Keratinocyte (primary cell): ENCODE measurements around the gene PRKD1. TPM values are rescaled to one million over a fixed set of nuclear protein-coding genes. Genes with fewer than 3 reads are reported as not detected.

Experiments used
- DNase-seq: peaks from one replicate; pipeline ENCODE4 v3.0.0-alpha.2; 2011; ENCODE audit warnings: low read depth, missing footprints, low spot score
- FAIRE-seq: peaks from 2 replicates; lab custom pipeline; 2011; peaks lifted over from hg19 to GRCh38; lab: Jason Lieb, UNC
- H2AFZ ChIP-seq: 2 replicates; pipeline ENCODE4 v1.6.0; 2012; ENCODE audit warnings: low read length, control low read depth, inconsistent platforms; ENCODE audit not compliant: control insufficient read depth
- H3K27ac ChIP-seq: 2 replicates; pipeline ENCODE4 v1.5.1; 2011; ENCODE audit warnings: low read length; ENCODE audit not compliant: control insufficient read depth, insufficient read depth
- H3K27me3 ChIP-seq: 3 replicates; pipeline ENCODE4 v1.6.0; 2011; ENCODE audit warnings: low read length; ENCODE audit not compliant: control insufficient read depth, insufficient read depth; ENCODE audit errors: extremely low read depth
- H3K36me3 ChIP-seq, 2 experiments: 2 replicates in 1 of 2; 3 replicates in 1 of 2; pipeline ENCODE4 v1.5.1; 2011; ENCODE audit warnings: low read length in 2 of 2, mild to moderate bottlenecking in 1 of 2; ENCODE audit not compliant: control insufficient read depth in 2 of 2, insufficient read depth in 2 of 2; ENCODE audit errors: extremely low read depth in 1 of 2
- H3K4me1 ChIP-seq: 3 replicates; pipeline ENCODE4 v1.5.1; 2011; ENCODE audit warnings: low read length; ENCODE audit not compliant: control insufficient read depth, insufficient read depth; ENCODE audit errors: extremely low read depth
- H3K4me2 ChIP-seq: 3 replicates; pipeline ENCODE4 v1.6.0; 2011; ENCODE audit warnings: low read depth, low read length; ENCODE audit not compliant: control insufficient read depth, insufficient read depth; ENCODE audit errors: extremely low read depth
- H3K4me3 ChIP-seq, 3 experiments: fragments of 200-600 bp in 1 of 3; sonication (generic) in 1 of 3; 2 replicates in 2 of 3; 3 replicates in 1 of 3; pipeline ENCODE4 v1.5.1; 2011 to 2016; ENCODE audit warnings: low read length in 3 of 3, mild to moderate bottlenecking in 3 of 3, control low read depth in 2 of 3, inconsistent platforms in 1 of 3, low read depth in 1 of 3, mixed read lengths in 1 of 3, mixed run types in 1 of 3, moderate library complexity in 1 of 3; ENCODE audit not compliant: control insufficient read depth in 2 of 3, insufficient read depth in 2 of 3; ENCODE audit errors: extremely low read depth in 1 of 3
- H3K79me2 ChIP-seq: 2 replicates; pipeline ENCODE4 v1.6.0; 2012; ENCODE audit warnings: low read length; ENCODE audit not compliant: control insufficient read depth, insufficient read depth
- H3K9ac ChIP-seq: 3 replicates; pipeline ENCODE4 v1.6.0; 2011; ENCODE audit warnings: low read length; ENCODE audit not compliant: control insufficient read depth, insufficient read depth; ENCODE audit errors: extremely low read depth
- H3K9me1 ChIP-seq: 3 replicates; pipeline ENCODE4 v1.6.0; 2011; ENCODE audit warnings: low read length; ENCODE audit not compliant: control insufficient read depth, insufficient read depth; ENCODE audit errors: extremely low read depth
- H3K9me3 ChIP-seq: 2 replicates; pipeline ENCODE4 v1.5.1; 2012; ENCODE audit warnings: low read depth, low read length; ENCODE audit not compliant: control insufficient read depth
- H4K20me1 ChIP-seq: 3 replicates; pipeline ENCODE4 v1.6.0; 2011; ENCODE audit warnings: low read length; ENCODE audit not compliant: control insufficient read depth, insufficient read depth; ENCODE audit errors: extremely low read depth
- EZH2 ChIP-seq: IDR thresholded peaks from one replicate; pipeline ENCODE4 v1.6.1; 2012; ENCODE audit warnings: inconsistent platforms, mild to moderate bottlenecking, low read length, moderate library complexity
- dilution Hi-C: fragments of 300-500 bp; cut with MboI; formaldehyde crosslinking; loops from one replicate; pipeline ENCODE4 v1.7.0; 2020; ENCODE audit warnings: low sequenced_read_pairs; ENCODE audit not compliant: extremely low pct_ligation_motif_present
- polyA plus RNA-seq, 5 experiments: library from polyadenylated mRNA; depleted of rRNA in 3 of 5; stranded (reverse) in 3 of 5; stranded (forward) in 1 of 5; unstranded in 1 of 5; fragments of >200 nt; gene quantifications; 1 replicate in 1 of 5; 2 replicates in 3 of 5; 3 replicates in 1 of 5; pipeline versions ENCODE4 v1.2.1 to v1.2.3, GENCODE V29; 2011 to 2012; ENCODE audit warnings: missing spikeins in 2 of 5, low read depth in 1 of 5, low replicate concordance in 1 of 5
- TF ChIP-seq, protein P1 (sequence below), 3 experiments: IDR thresholded peaks in 1 of 3; conservative IDR thresholded peaks in 1 of 3; optimal IDR thresholded peaks in 1 of 3; 2 replicates in 2 of 3; 3 replicates in 1 of 3; pipeline versions ENCODE3 to v1.5.1; 2011; ENCODE audit warnings: low read length in 3 of 3, mild to moderate bottlenecking in 3 of 3, moderate library complexity in 2 of 3, control low read depth in 1 of 3, inconsistent platforms in 1 of 3; ENCODE audit not compliant: insufficient read depth in 2 of 3; ENCODE audit errors: extremely low read depth in 1 of 3

PRKD1 gene
- polyA plus RNA-seq, 1 donor (not counting 4 experiments of a cell fraction or from before 2014, with no cell fraction given), result 0.49 TPM

DNA sequence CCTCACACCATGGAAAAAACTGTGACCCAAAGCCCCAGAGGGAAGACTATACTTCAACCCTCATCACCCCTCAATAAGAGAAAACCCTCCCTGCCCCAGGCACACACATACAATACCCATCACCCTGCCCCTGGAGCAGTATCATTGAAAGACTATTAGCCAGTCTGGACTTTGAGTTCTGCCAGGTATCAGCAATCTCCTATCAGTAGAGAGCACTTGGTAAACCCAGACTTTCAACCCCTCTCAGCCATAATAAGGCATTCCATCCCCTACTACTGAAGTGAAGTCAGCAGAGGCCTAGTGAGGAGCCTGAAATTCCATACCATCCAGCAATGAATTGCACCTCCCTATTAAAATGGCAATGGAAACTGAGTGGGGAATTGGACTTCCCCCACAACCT, 16.4 kb upstream of the PRKD1 start:
- Histone ChIP-seq H3K4me3 (no peak overlapping the region), H3K9ac (no peak overlapping the region), H2AFZ (no peak overlapping the region), H4K20me1 (no peaks in the 10 kb centered on the region), H3K27me3 (no peaks in the 10 kb centered on the region), H3K36me3 (no peaks in the 10 kb centered on the region), H3K4me1 (no peaks in the 10 kb centered on the region), H3K27ac (no peak overlapping the region), H3K9me3 (no peaks in the 10 kb centered on the region), H3K4me2 (no peak overlapping the region), H3K9me1 (no peaks in the 10 kb centered on the region), H3K79me2 (no peaks in the 10 kb centered on the region)
- dilution Hi-C loops, result no loop called here
- FAIRE-seq (no peak), DNase-seq (no peak)
- TF ChIP-seq EZH2, result no peak

DNA sequence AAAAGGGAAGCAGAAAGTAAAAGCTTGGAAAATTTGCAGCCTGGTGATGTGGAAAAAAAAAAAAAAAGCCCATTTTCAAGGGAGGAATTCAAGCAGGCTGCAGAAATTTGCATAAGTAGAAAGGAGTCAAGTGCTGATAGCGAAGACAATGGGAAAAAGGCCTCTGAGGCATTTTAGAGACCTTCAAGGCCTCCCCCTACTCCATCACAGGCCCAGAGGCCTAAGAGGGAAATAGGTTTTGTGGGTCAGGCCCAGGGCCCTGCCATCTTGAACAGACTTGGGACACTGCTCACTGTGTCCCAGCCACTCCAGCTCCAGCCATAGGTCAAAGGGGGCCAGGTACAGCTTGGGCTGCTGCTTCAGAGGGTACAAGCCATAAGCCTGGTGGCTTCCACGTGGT, 13.8 kb upstream of the PRKD1 start:
- Histone ChIP-seq H3K27me3 (no peaks in the 10 kb centered on the region), H3K79me2 (no peaks in the 10 kb centered on the region), H3K9ac (no peak overlapping the region), H3K4me3 (no peak overlapping the region), H3K9me3 (no peaks in the 10 kb centered on the region), H3K36me3 (no peaks in the 10 kb centered on the region), H3K27ac (no peak overlapping the region), H4K20me1 (no peaks in the 10 kb centered on the region), H2AFZ (no peak overlapping the region), H3K4me1 (no peaks in the 10 kb centered on the region), H3K4me2 (no peak overlapping the region), H3K9me1 (no peaks in the 10 kb centered on the region)
- no peak for DNase-seq
- FAIRE-seq, result no peak
- dilution Hi-C loops, result no loop called here
- TF ChIP-seq, protein P1, sequence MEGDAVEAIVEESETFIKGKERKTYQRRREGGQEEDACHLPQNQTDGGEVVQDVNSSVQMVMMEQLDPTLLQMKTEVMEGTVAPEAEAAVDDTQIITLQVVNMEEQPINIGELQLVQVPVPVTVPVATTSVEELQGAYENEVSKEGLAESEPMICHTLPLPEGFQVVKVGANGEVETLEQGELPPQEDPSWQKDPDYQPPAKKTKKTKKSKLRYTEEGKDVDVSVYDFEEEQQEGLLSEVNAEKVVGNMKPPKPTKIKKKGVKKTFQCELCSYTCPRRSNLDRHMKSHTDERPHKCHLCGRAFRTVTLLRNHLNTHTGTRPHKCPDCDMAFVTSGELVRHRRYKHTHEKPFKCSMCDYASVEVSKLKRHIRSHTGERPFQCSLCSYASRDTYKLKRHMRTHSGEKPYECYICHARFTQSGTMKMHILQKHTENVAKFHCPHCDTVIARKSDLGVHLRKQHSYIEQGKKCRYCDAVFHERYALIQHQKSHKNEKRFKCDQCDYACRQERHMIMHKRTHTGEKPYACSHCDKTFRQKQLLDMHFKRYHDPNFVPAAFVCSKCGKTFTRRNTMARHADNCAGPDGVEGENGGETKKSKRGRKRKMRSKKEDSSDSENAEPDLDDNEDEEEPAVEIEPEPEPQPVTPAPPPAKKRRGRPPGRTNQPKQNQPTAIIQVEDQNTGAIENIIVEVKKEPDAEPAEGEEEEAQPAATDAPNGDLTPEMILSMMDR (optimal IDR thresholded peaks at IDR 0.05 in 1 of 3, IDR thresholded peaks at IDR 0.05 in 1 of 3, conservative IDR thresholded peaks at IDR 0.05 in 1 of 3; ENCODE audit: extremely low read depth in 1 of 3, insufficient read depth in 2 of 3, low read length in 3 of 3), result no peak
- no peak for TF ChIP-seq EZH2

DNA sequence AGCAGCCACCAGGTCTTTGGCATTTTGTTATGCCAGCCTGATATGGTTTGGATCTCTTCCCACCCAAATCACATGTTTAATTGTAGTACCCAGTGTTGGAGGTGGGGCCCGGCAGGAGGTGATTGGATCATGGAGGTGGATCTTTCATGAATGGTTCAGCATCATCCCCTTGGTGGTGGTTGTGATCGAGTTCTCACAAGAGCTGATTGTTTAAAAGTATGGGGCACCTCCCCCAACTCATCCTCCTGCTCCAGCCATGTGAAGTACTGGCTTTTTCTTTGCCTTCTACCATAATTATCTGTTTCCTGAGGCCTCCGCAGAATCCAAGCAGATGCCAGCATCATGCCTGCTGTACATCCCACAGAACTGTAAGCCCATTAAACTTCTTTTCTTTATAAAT, 12.8 kb upstream of the PRKD1 start:
- FAIRE-seq (no peak), DNase-seq (no peak)
- Histone ChIP-seq H3K4me1 (no peaks in the 10 kb centered on the region), H3K36me3 (no peaks in the 10 kb centered on the region), H2AFZ (no peak overlapping the region), H3K9me3 (no peaks in the 10 kb centered on the region), H3K4me3 (no peak overlapping the region), H4K20me1 (no peaks in the 10 kb centered on the region), H3K79me2 (no peaks in the 10 kb centered on the region), H3K9me1 (no peaks in the 10 kb centered on the region), H3K9ac (no peak overlapping the region), H3K27ac (no peak overlapping the region), H3K4me2 (no peak overlapping the region), H3K27me3 (no peaks in the 10 kb centered on the region)
- dilution Hi-C loops, result no loop called here
- no peak for TF ChIP-seq EZH2
- TF ChIP-seq, protein P1 (optimal IDR thresholded peaks at IDR 0.05 in 1 of 3, IDR thresholded peaks at IDR 0.05 in 1 of 3, conservative IDR thresholded peaks at IDR 0.05 in 1 of 3; ENCODE audit: extremely low read depth in 1 of 3, insufficient read depth in 2 of 3, low read length in 3 of 3), result no peak
